ENCODE results near the gene SLC12A9.

SLC12A9 gene, protein sequence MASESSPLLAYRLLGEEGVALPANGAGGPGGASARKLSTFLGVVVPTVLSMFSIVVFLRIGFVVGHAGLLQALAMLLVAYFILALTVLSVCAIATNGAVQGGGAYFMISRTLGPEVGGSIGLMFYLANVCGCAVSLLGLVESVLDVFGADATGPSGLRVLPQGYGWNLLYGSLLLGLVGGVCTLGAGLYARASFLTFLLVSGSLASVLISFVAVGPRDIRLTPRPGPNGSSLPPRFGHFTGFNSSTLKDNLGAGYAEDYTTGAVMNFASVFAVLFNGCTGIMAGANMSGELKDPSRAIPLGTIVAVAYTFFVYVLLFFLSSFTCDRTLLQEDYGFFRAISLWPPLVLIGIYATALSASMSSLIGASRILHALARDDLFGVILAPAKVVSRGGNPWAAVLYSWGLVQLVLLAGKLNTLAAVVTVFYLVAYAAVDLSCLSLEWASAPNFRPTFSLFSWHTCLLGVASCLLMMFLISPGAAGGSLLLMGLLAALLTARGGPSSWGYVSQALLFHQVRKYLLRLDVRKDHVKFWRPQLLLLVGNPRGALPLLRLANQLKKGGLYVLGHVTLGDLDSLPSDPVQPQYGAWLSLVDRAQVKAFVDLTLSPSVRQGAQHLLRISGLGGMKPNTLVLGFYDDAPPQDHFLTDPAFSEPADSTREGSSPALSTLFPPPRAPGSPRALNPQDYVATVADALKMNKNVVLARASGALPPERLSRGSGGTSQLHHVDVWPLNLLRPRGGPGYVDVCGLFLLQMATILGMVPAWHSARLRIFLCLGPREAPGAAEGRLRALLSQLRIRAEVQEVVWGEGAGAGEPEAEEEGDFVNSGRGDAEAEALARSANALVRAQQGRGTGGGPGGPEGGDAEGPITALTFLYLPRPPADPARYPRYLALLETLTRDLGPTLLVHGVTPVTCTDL

GRCh38 chr7:100852048-100852872 lies at the start of gene SLC12A9:
Gene SLC12A9 (plus strand): TSS chr7:100852713. CDS start chr7:100854198, 1,485 bp downstream.
- Histone ChIP-seq H3K27me3 (ENCODE audit: control insufficient read depth, low read length) (no peaks in the 10 kb centered on the region), H3K9me3 (ENCODE audit: control insufficient read depth, insufficient read depth, low read length) (no peaks in the 10 kb centered on the region), H3K79me2 (ENCODE audit: control insufficient read depth, low read length) (peaks cover 25% of the 10 kb centered on the region), H3K4me3 (ENCODE audit: low read length) (peak within 1 kb of the TSS; percentile 86), H3K9me2 (replicated peaks; ENCODE audit: control insufficient read depth, low read length) (no peaks in the 10 kb centered on the region), H3F3A (ENCODE audit: control insufficient read depth, insufficient read depth) (peaks cover 7% of the 10 kb centered on the region; the same call in 1 of the 2 replicates), H3K4me2 (ENCODE audit: low read length) (peak within 1 kb of the TSS; percentile 97), H3K4me1 (ENCODE audit: control insufficient read depth, low read length) (peaks cover 22% of the 10 kb centered on the region), H3K27ac (ENCODE audit: low read depth, low read length) (peak within 1 kb of the TSS; percentile 43), H4K20me1 (ENCODE audit: control insufficient read depth, insufficient read depth, low read depth, low read length) (0 out of 2 replicates have a peak, but pooled peaks cover 6% of the 10 kb centered on the region), H3K36me3 (ENCODE audit: control insufficient read depth, low read length) (peaks cover 6% of the 10 kb centered on the region; the same call in 1 of the 2 replicates)
- TF ChIP-seq, protein P1, sequence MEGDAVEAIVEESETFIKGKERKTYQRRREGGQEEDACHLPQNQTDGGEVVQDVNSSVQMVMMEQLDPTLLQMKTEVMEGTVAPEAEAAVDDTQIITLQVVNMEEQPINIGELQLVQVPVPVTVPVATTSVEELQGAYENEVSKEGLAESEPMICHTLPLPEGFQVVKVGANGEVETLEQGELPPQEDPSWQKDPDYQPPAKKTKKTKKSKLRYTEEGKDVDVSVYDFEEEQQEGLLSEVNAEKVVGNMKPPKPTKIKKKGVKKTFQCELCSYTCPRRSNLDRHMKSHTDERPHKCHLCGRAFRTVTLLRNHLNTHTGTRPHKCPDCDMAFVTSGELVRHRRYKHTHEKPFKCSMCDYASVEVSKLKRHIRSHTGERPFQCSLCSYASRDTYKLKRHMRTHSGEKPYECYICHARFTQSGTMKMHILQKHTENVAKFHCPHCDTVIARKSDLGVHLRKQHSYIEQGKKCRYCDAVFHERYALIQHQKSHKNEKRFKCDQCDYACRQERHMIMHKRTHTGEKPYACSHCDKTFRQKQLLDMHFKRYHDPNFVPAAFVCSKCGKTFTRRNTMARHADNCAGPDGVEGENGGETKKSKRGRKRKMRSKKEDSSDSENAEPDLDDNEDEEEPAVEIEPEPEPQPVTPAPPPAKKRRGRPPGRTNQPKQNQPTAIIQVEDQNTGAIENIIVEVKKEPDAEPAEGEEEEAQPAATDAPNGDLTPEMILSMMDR (IDR thresholded peaks at IDR 0.05; ENCODE audit: low read depth, low read length, poor library complexity, severe bottlenecking): peak; percentile 100
- no peak for TF ChIP-seq EZH2phosphoT487 (IDR thresholded peaks at IDR 0.05; ENCODE audit: borderline replicate concordance, low read length)

DNA sequence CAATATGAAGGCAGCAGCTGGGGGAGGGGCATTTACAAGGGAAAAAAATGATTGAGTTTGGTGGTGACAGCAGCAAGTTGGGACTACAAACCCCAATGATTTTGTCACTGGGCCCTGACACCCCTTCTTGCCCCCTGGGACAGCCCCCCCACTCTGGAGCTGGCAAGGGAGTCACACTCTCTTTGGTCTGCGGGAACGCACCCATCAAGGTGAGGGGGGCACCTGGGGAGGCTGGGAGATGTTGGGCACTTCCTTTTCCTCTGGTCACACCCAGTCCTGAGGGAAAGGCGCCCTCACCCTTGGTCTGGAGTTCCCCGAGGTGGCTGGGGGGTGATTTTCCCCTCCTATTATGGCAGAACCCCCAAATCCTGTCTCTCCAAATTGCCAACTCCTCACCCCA lies 49.6 kb upstream of the SLC12A9 start:
- Histone ChIP-seq H3K9me2 (replicated peaks; ENCODE audit: control insufficient read depth, low read length) (no peaks in the 10 kb centered on the region), H3K4me3 (ENCODE audit: low read length) (peak overlapping the region; percentile 46), H3K4me1 (ENCODE audit: control insufficient read depth, low read length) (peaks cover 33% of the 10 kb centered on the region), H3K27ac (ENCODE audit: low read depth, low read length) (no peak overlapping the region), H3K36me3 (ENCODE audit: control insufficient read depth, low read length) (no peaks in the 10 kb centered on the region), H4K20me1 (ENCODE audit: control insufficient read depth, insufficient read depth, low read depth, low read length) (no peaks in the 10 kb centered on the region), H3K27me3 (ENCODE audit: control insufficient read depth, low read length) (peaks cover 16% of the 10 kb centered on the region), H3K4me2 (ENCODE audit: low read length) (peak overlapping the region; percentile 62), H3K9me3 (ENCODE audit: control insufficient read depth, insufficient read depth, low read length) (no peaks in the 10 kb centered on the region), H3K79me2 (ENCODE audit: control insufficient read depth, low read length) (no peaks in the 10 kb centered on the region), H3F3A (ENCODE audit: control insufficient read depth, insufficient read depth) (no peaks in the 10 kb centered on the region)
- TF ChIP-seq, protein P1 (IDR thresholded peaks at IDR 0.05; ENCODE audit: low read depth, low read length, poor library complexity, severe bottlenecking): no peak
- TF ChIP-seq EZH2phosphoT487 (IDR thresholded peaks at IDR 0.05; ENCODE audit: borderline replicate concordance, low read length): no peak

DNA sequence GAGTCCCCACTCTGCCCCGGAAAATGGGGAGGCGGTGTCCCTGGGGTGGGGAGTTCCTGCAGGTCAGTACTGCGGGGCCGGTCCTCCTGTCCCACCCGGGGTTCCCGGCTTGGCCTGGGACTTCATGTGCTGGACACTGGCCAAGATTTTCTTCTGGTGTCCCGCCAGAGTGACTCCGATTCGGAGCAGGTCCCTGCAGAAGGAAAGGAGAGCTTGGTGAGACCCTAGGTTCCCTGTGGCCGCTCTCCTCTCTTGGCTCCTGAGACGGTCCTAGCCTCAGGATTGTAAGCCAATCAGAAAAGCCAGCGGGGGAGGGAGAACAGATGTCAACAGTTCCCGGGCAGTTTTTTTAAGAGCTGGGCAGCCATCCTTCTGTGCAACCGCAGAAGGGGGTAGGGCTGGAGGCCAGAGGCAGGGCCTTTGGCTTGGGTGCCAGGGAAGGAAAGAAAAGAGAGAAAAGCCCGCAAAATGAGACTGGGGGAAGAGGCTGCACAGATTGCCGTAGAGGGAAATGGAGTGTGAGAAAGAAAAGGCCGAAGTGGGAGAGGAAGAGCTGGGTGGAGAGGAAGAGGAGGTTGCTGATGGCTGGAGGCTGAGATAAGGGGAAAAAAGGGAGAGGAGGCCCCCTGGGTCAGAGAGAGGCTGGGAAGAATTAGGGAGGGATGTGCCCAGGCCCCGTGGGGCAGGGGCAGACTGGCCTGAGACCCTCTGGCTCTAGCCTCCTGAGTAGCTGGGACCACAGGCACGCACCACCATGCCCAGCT lies 48.9 kb upstream of the SLC12A9 start:
- Histone ChIP-seq H3K27ac (ENCODE audit: low read depth, low read length) (no peak overlapping the region), H3K27me3 (ENCODE audit: control insufficient read depth, low read length) (peaks cover 16% of the 10 kb centered on the region), H3K36me3 (ENCODE audit: control insufficient read depth, low read length) (no peaks in the 10 kb centered on the region), H3K4me2 (ENCODE audit: low read length) (peak overlapping the region; percentile 62), H3K9me3 (ENCODE audit: control insufficient read depth, insufficient read depth, low read length) (no peaks in the 10 kb centered on the region), H3K79me2 (ENCODE audit: control insufficient read depth, low read length) (no peaks in the 10 kb centered on the region), H3K4me1 (ENCODE audit: control insufficient read depth, low read length) (peaks cover 29% of the 10 kb centered on the region), H3F3A (ENCODE audit: control insufficient read depth, insufficient read depth) (no peaks in the 10 kb centered on the region), H3K9me2 (replicated peaks; ENCODE audit: control insufficient read depth, low read length) (no peaks in the 10 kb centered on the region), H3K4me3 (ENCODE audit: low read length) (peak overlapping the region; percentile 46), H4K20me1 (ENCODE audit: control insufficient read depth, insufficient read depth, low read depth, low read length) (no peaks in the 10 kb centered on the region)
- no peak for TF ChIP-seq EZH2phosphoT487 (IDR thresholded peaks at IDR 0.05; ENCODE audit: borderline replicate concordance, low read length)
- TF ChIP-seq, protein P1 (IDR thresholded peaks at IDR 0.05; ENCODE audit: low read depth, low read length, poor library complexity, severe bottlenecking): no peak
